NCI-H2107 treated with DMSO at 0.1 percent for 48 hours (cell line): ENCODE data around the gene BOD1.
"Not testable (repeated sequence)": the region's sequence is repeated elsewhere in the genome, so short reads cannot be mapped to it uniquely, and the experiment has no call there.

Source experiments
- DNase-seq: peaks from one replicate; lab custom pipeline; 2025; ENCODE audit not compliant: unreplicated experiment; lab: John Stamatoyannopoulos, UW

BOD1 gene

GRCh38 chr5:173620784-173621183, 4.3 kb upstream of the BOD1 start:
- DNase-seq = no peak

DNA sequence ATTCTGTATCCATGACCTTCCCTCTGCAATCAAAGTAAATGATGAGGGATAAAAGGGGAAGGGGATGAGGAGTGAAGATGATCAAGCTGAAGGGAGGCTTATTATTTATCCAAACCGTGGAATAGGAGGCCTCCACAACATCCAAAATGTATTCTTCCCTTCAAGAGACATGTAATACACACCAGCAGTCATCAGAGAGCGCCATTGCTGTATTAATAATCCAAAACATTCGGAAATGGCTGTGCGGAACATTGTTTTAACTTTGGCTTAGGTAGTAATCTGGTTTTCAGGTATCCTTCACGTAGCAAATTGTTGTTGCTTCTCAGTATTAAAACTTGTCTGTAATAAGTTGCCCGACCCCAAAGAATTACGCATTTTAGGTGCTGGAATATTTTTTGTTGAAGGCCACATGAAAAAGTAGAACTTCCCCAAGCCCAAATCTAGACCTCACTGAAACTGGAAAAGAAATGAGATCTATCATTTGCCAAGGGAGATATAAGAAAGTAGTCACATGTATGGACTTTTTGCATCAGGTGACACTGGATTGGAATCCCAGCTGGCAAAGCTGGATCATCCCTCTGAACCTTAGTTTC, 2.6 kb upstream of the BOD1 start:
- DNase-seq = peak; percentile 20

DNA sequence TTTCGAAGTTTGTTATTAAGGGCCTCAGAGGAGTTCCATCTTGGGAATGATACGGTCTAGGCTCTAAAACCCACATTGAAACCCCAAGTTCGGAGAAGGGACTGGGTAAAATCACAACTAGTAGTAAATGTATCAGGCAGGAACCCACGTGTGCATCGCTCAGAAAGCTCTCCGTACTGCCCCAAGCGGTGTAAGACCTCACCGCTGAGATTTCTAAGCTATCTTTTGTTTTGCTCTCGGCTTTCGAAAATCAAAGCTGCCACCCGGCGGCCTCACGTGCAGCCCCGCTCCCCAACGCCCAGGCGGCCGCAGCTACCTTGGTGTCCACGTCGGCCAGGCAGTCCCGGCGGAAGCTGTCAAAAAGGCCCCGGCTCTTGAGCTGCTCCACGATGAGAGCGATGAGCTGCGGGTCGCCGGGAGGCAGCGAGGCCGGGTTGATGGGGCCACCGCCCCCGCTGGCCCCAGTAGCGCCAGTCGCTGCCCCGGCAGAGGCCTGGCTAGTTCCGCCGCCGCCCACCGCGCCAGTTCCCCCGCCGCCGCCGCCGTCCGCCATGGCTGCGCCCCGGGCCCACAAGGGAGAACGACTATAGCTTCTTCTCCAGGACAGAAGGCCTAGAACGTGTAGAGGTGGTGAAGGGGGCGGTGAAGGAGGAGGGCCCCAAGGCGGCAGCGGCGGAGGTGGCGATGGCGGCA, 420 bp downstream of the BOD1 start:
- DNase-seq = peak; percentile 19

GRCh38 chr5:173614591-173614990, 1.9 kb downstream of the BOD1 start:
- DNase-seq = no peak

GRCh38 chr5:173613433-173614159, 2.9 kb downstream of the BOD1 start:
- no peak for DNase-seq

DNA sequence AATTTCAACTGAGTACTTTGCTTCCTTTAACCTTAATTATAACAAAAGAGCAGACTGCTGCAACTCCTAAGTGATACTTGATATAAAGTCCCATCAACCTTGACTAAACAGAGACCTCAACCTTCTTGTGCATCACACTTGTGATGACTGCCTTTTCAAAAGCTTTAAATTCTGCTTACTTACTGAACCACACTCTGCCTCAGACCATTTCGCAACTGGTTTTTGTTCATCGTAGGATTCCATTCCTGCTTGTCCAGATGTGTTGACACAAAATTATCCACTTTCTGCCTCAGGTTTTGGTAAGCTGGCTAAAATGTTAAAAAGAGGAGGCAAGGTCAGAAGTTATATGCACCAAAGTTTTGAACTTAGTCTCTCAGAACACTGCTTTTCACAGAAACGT, 3.5 kb downstream of the BOD1 start:
- DNase-seq = no peak

- no peak for DNase-seq
Measured at GRCh38 chr5:173611706-173612105, 4.7 kb downstream of the BOD1 start.

- DNase-seq = no peak
Measured at GRCh38 chr5:173604141-173604540, 12.3 kb downstream of the BOD1 start.

DNA sequence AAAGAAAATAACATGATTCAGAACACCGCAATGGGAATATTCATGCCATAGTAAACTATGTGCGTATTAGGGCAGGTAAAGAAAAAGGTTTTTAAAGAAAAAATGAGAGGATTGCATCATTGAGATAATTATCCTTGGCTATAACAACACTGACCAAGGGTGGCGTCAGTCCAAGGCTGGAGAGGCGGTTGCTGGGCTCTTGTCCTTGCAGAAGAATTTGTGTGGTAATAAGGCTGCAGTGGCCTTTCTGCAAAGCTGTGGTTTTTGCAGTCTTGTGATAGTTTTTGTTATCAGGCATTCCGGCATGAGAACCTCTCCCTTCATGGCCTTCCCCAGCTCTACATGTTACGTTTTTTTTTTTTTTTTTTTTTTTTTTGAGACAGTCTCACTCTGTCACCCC, 14.0 kb downstream of the BOD1 start:
- no peak for DNase-seq

- DNase-seq = no peak
Measured at GRCh38 chr5:173598686-173599085, 17.8 kb downstream of the BOD1 start.

- DNase-seq = no peak
Measured at GRCh38 chr5:173597304-173597703, 19.1 kb downstream of the BOD1 start.

- no peak for DNase-seq
Measured at GRCh38 chr5:173595841-173596240, 20.6 kb downstream of the BOD1 start.

DNA sequence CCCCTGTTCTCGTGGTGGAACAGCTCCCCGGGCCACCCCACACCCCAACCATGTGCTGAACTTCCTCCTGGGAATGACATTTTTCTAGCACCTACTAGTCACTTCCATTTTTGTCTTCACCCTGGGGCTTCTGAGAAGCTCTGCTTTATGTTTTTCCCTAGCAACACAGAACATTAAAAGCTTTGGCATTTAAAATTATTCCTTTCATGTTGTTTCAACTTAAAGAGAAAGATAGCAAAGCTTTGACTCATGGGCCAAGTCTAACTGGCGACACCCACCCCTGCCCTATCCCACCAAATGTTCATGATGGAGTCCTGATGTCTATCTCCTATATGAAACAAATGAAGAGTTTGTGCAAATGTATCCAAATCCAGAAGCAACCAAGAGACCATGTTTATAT, 22.4 kb downstream of the BOD1 start:
- no peak for DNase-seq

DNA sequence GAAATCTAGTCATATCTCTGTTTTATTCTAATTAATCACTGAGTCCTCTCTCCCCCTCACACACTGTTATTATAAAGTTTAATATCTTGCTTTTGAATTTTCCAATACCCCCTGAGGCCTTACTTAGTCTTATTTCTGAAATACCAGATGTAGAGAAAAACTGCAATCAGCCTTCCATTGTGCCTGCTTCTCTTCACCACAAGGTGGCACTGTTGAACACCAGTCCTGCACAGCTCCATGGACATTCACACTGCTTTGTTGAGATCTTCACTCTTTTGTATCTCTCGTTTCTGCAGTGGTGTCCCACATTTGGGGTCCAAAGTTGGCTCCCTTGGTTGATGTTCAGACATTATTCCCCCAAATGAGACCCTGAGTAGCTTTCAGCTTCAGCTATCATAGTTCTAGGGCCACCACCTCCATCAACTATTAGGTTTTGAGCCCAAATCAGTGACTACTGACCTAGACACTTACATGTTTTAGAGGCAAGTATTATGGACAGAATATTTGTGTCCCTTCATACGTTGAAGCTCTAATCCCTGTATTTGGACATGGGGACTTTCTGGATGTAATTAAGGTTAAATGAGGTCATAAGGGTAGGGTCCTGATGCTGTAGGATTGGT, 24.3 kb downstream of the BOD1 start:
- no peak for DNase-seq

- no peak for DNase-seq
Measured at GRCh38 chr5:173591056-173591514, 25.4 kb downstream of the BOD1 start.

GRCh38 chr5:173590436-173591055, 25.9 kb downstream of the BOD1 start:
- no peak for DNase-seq

DNA sequence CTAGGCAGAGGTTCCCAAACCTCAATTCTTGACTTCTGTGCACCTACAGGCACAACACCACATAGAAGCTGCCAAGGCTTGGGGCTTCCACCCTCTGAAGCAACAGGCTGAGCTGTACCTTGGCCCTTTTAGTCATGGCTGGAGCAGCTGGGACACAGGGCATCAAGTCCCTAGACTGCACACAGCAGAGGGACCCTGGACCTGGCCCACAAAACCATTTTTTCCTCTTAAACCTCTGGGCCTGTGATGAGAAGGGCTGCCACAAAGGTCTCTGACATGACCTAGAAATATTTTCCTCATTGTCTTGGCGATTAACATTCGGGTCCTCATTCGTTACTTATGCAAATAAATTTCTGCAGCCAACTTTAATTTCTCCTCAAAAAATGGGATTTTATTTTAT, 30.3 kb downstream of the BOD1 start:
- DNase-seq = not testable (repeated sequence)

DNA sequence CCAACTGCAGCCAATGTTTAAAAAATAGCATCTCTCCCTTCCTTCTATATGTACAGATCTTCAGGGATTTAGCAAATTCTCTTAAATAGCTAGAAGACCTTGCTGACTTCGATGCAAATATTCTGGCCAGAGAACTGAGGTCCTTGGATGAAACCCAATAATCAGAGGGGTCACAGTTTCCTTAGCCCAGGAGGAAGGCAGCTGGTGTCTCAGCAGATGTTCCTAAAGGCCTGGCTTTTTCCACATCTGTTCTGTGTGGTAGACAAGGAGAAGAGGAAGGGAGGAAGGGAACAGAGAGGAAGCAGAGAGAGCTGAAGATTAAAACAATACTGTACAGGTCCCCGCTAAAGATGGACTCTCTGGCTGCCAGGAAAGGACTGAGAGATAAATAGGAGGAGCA, 33.1 kb downstream of the BOD1 start:
- no peak for DNase-seq

DNA sequence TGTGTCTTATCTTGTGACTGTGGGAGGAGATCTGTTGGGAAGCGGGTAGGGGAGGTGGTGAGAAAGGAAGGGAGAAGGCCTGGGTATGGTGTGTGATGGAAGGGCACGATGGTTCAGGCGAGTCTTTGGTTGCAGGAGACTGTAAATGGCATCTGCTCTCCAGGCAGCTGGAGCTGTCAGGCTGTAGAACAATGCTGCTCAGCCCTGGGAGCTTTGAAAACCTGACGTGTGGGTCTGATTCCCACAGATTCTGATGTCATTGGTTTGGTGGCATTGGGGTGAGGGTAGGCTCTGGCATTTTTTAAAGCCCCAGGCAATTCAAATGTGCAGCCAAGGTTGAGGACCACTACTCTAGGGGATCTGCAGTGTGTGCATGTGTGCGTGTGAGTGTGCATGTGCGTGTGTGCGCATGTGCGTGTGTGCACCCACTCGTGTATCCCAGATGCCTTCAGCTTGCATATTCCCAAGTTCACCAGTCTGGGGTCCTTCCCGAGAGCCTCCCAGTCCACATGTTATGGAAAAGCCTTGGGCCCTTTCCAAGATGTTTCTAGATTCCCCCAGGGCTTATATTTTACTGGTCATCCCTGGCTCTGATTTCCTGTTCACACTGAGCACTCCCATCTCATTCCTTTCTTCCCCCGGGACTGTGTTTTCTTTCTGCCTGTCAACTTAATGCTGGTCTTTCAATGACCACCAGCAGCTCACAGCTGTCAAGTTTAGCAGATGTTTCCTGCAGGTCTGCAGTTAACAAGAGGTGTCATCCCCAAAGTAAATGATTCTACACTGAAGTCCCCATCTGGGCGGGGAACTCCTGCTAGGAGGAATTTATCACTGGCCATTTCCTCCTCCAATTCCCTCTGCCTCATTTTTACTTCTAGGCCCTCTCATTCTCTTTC, 34.0 kb downstream of the BOD1 start:
- DNase-seq = no peak
